HG03097 (cell line): Measurements from ENCODE around the gene GNA15.

Experiments
- ATAC-seq: cut with Tn5 transposase; IDR thresholded peaks from one replicate; pipeline ENCODE4 v1.9.1; 2021; ENCODE audit not compliant: unreplicated experiment, low FRiP score

Gene GNA15

GRCh38 chr19:3119693-3120380 is 16.0 kb upstream of the GNA15 start:
- no peak for ATAC-seq

- no peak for ATAC-seq
Measured at GRCh38 chr19:3120611-3121276, 15.1 kb upstream of the GNA15 start.

GRCh38 chr19:3121396-3121795 is 14.4 kb upstream of the GNA15 start:
- ATAC-seq: no peak

GRCh38 chr19:3121821-3122511 is 13.9 kb upstream of the GNA15 start:
- ATAC-seq: no peak

GRCh38 chr19:3122512-3122870 is 13.3 kb upstream of the GNA15 start:
- ATAC-seq: no peak

GRCh38 chr19:3123088-3123721 is 12.6 kb upstream of the GNA15 start:
- ATAC-seq: no peak

GRCh38 chr19:3123956-3124355 is 11.9 kb upstream of the GNA15 start:
- ATAC-seq: no peak

- no peak for ATAC-seq
Measured at GRCh38 chr19:3124630-3125029, 11.2 kb upstream of the GNA15 start.

- ATAC-seq: no peak
Measured at GRCh38 chr19:3125900-3126524, 9.8 kb upstream of the GNA15 start.

GRCh38 chr19:3129112-3129511 is 6.7 kb upstream of the GNA15 start:
- ATAC-seq: no peak

- no peak for ATAC-seq
Measured at GRCh38 chr19:3131168-3131567, 4.7 kb upstream of the GNA15 start.

- ATAC-seq: peak; percentile 50
Measured at GRCh38 chr19:3132971-3133792, 2.7 kb upstream of the GNA15 start.

GRCh38 chr19:3133793-3134116 is 2.1 kb upstream of the GNA15 start:
- ATAC-seq: peak; percentile 4

- no peak for ATAC-seq
Measured at GRCh38 chr19:3136684-3137055, 837 bp downstream of the GNA15 start.

GRCh38 chr19:3137119-3137518 is 1.3 kb downstream of the GNA15 start:
- no peak for ATAC-seq

GRCh38 chr19:3138268-3138667 is 2.4 kb downstream of the GNA15 start:
- ATAC-seq: no peak

- no peak for ATAC-seq
Measured at GRCh38 chr19:3140667-3141038, 4.8 kb downstream of the GNA15 start.

GRCh38 chr19:3142292-3142670 is 6.4 kb downstream of the GNA15 start:
- ATAC-seq: no peak

GRCh38 chr19:3142781-3143337 is 7.0 kb downstream of the GNA15 start:
- ATAC-seq: no peak
